Measurements from ENCODE around the gene CCDC124. TPM values are rescaled to one million over a fixed set of nuclear protein-coding genes. Genes with fewer than 3 reads are reported as not detected.
"Not testable (repeated sequence)": the region's sequence is repeated elsewhere in the genome, so short reads cannot be mapped to it uniquely, and the experiment has no call there.

Gene CCDC124
- total RNA-seq, 1 donor = 22.9 TPM

DNA sequence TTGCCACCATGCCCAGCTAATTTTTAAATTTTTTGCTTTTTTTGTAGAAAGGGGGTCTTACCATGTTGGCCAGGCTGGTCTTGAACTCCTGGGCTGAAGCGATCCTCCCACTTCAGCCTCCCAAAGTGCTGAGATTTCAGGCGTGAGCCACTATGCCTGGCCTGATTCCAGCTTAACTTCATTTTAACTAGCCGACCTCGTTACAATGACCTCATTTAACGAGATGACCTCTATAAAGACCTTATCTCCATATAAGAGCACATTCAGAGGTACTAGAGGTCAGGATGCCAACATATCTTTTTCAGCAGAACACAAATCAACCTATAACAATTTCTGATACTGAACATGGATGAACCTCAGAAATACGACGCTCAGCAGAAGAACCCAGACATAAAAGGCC, 44.7 kb downstream of the CCDC124 start:
- no peak for DNase-seq (ENCODE audit: low read depth in 2 of 3, low spot score in 2 of 3)

GRCh38 chr19:17981611-17982010, 48.8 kb downstream of the CCDC124 start:
- no peak for DNase-seq (ENCODE audit: low read depth in 2 of 3, low spot score in 2 of 3)

DNA sequence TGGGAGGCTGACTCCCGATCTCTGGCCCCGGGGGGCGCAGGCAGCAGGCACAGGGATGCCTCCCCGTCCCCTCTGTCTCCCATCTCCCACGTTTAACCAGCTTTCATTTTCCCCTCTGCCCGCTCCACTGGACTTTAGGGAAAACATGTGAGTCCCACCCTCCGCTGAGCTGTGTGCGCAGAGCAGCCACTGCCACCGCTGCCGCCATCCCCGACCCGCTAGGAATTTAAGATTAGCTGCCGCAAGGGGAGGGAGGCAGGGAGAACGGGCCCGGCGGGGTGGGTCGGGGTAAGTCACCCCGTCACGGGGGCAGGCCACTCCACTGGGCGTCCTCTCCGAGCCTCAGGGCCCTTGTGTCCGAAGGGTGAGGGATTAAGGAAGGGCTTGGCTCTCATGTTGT, 49.6 kb downstream of the CCDC124 start:
- DNase-seq (ENCODE audit: low read depth in 2 of 3, low spot score in 2 of 3) = no peak

DNA sequence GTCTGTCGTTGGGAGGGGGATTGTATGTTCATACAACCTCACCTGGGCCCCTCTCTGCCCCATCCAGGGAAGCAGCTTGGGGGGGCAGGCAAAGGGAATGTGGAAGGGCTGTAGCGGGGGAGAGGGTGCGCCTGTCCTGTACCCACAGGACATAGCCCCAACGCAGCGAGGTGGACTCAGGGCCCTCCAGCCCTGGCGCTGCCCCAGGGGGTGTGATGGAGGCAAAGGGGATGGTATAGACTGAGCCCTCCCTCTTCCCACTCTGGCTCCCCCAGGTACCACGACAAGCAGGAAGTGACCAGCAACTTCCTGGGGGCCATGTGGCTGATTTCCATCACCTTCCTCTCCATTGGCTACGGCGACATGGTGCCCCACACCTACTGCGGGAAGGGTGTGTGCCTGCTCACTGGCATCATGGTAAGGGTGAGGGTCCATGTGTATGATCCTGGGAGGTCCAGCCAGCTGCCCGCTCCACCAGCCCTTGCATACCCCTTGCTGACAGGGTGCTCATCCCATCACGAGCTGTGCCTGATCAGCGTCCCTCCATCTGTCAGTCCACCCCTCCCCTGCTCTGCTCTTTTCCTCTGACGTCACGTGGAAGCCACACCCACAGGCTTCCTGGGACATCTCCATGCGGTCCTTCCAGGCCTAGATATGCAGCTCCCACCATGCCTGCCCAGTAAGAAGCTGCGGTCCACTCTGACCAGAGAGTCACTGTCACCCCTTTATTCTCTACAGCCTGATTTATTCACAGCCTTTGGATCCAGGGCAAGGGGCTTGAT, 52.4 kb downstream of the CCDC124 start:
- DNase-seq (ENCODE audit: low read depth in 2 of 3, low spot score in 2 of 3) = no peak

DNA sequence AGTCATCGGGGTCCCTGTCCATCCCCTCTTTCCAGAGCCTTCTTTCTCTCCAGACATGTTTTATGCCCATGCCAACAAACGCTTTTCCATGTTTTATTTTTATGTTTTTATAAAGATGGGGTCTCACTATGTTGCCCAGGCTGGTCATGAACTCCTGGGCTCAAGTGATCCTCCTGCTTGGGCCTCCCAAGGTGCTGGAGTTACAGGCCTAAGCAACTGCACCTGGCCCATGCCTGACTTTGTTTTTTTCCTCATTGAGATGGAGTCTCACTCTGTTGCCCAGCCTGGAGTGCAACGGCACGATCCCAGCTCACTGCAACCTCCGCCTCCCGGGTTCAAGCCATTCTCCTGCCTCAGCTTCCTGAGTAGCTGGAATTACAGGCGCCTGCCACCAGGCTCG, 53.8 kb downstream of the CCDC124 start:
- DNase-seq (ENCODE audit: low read depth in 2 of 3, low spot score in 2 of 3) = not testable (repeated sequence)

DNA sequence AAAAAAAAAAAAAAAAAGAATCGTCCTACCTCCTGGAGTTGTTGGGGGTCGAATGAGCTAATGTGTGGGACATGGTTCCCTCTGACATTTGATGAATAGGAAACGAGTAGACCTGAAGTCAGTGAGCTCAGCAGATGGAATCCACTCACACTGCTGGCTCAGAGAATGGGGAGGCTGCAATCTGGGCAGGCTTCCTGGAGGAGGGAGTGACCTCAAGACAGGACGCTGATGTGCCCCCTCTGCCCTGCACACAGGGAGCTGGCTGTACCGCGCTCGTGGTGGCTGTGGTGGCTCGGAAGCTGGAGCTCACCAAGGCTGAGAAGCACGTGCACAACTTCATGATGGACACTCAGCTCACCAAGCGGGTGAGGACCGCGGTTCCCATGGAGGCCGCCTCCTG, 55.3 kb downstream of the CCDC124 start:
- DNase-seq (ENCODE audit: low read depth in 2 of 3, low spot score in 2 of 3) = no peak

DNA sequence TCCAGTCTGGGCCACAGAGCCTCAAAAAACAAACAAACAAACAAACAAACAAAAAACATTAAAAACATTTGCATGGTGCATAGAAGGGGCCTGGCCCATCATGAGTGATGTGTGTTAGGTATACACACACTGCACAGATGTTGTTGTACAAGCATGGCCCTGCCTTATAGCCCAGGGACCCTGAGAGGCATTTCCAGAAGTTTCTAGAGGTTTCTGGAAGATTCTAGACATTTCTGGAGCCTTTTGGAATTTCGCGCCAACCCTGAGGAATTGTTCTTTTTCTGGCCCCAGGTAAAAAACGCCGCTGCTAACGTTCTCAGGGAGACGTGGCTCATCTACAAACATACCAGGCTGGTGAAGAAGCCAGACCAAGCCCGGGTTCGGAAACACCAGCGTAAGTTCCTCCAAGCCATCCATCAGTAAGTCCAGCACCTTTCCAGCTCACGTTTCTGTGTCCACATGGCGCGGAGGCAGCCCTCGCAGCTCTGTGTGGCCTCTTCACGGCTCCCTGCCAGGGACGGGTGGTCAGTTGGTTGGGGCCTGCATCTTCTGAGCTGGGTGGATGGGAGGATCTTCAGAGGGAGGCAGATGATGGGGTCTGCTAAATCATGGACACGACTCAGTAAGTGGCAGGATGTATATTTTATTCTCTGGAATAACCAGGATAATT, 56.7 kb downstream of the CCDC124 start:
- DNase-seq (ENCODE audit: low read depth in 2 of 3, low spot score in 2 of 3) = no peak

GRCh38 chr19:17993076-17993813, 60.4 kb downstream of the CCDC124 start:
- DNase-seq (ENCODE audit: low read depth in 2 of 3, low spot score in 2 of 3) = no peak

Small RNA genes lying within 50 kb of the gene (small RNA-seq; reads per million reads assigned to genes)
- gene RNA5SP468 = not detected

Other genes with a start within 250 kb of the CCDC124 start
- under 0.01 TPM for gene UNC13A, start 244.7 kb upstream of the CCDC124 start, total RNA-seq
- gene MAP1S, start 213.5 kb upstream of the CCDC124 start, total RNA-seq = 52.2 TPM
- gene FCHO1, start 181.5 kb upstream of the CCDC124 start, total RNA-seq = 41.7 TPM
- gene B3GNT3, start 137.9 kb upstream of the CCDC124 start, total RNA-seq = 0.54 TPM
- gene INSL3, start 111.5 kb upstream of the CCDC124 start, total RNA-seq = 0.81 TPM
- 127 TPM for gene JAK3, start 85.0 kb upstream of the CCDC124 start, total RNA-seq
- gene RPL18A, start 73.1 kb upstream of the CCDC124 start, total RNA-seq = 2,881 TPM
- 1.3 TPM for gene SLC5A5, start 61.1 kb upstream of the CCDC124 start, total RNA-seq
- gene KCNN1, start 34.1 kb downstream of the CCDC124 start, total RNA-seq = under 0.01 TPM
- 87.5 TPM for gene ARRDC2, start 75.2 kb downstream of the CCDC124 start, total RNA-seq
- gene IL12RB1, start 153.9 kb downstream of the CCDC124 start, total RNA-seq = 7.5 TPM
- gene MAST3, start 164.8 kb downstream of the CCDC124 start, total RNA-seq = 8.1 TPM
- gene PIK3R2, start 220.1 kb downstream of the CCDC124 start, total RNA-seq = 19.9 TPM
- gene IFI30, start 240.8 kb downstream of the CCDC124 start, total RNA-seq = 25.0 TPM